Transverse colon (tissue), 4 donors: ENCODE measurements around the gene NKAIN2. TPM values are rescaled to one million over a fixed set of nuclear protein-coding genes. Genes with fewer than 3 reads are reported as not detected.

ENCODE experiments used
- DNase-seq: peaks from one replicate; pipeline ENCODE4 v3.0.0-alpha.2; 2019
- H3K27ac ChIP-seq, 4 donors: fragments of 200-600 bp; sonication (generic); 2 replicates each; pipeline ENCODE4 v1.5.1; 2016 to 2018; ENCODE audit warnings: inconsistent platforms in 4 of 4
- H3K27me3 ChIP-seq: fragments of 200-600 bp; sonication (generic); 2 replicates; pipeline ENCODE4 v1.5.1; 2017; ENCODE audit warnings: inconsistent platforms
- H3K36me3 ChIP-seq, 4 donors: fragments of 200-600 bp; sonication (generic); 2 replicates each; pipeline ENCODE4 v1.5.1; 2017 to 2019; ENCODE audit warnings: inconsistent platforms in 4 of 4
- H3K4me1 ChIP-seq, 4 donors: fragments of 200-600 bp; sonication (generic); 2 replicates each; pipeline ENCODE4 v1.5.1; 2017 to 2020; ENCODE audit warnings: inconsistent platforms in 4 of 4
- H3K4me3 ChIP-seq, 4 donors: fragments of 200-600 bp; sonication (generic); 1 replicate in 1 of 4; 2 replicates in 3 of 4; pipeline versions ENCODE4 v1.5.1 to v1.6.1; 2017 to 2019; ENCODE audit warnings: inconsistent platforms in 4 of 4
- H3K9me3 ChIP-seq, 2 donors: fragments of 200-600 bp; sonication (generic); 2 replicates each; pipeline ENCODE4 v1.5.1; 2017 to 2019; ENCODE audit warnings: inconsistent platforms in 2 of 2
- CTCF ChIP-seq, 5 experiments: fragments of 200-600 bp in 3 of 5; fragments of 450-650 bp in 2 of 5; sonication (generic) in 3 of 5; IDR thresholded peaks; 1 replicate in 2 of 5; 2 replicates in 3 of 5; pipeline ENCODE4 v1.5.1; 2016 to 2017; ENCODE audit warnings: antibody characterized with exemption in 5 of 5, inconsistent platforms in 3 of 5, mild to moderate bottlenecking in 2 of 5, moderate library complexity in 1 of 5
- EP300 ChIP-seq: sonication (generic); formaldehyde crosslinking; IDR thresholded peaks from one replicate; pipeline ENCODE4 v1.6.1; 2017; ENCODE audit warnings: antibody characterized with exemption, low read depth
- POLR2A ChIP-seq: fragments of 450-650 bp; IDR thresholded peaks from one replicate; pipeline ENCODE4 v1.6.1; 2016; ENCODE audit warnings: antibody characterized with exemption, mild to moderate bottlenecking, moderate library complexity
- POLR2AphosphoS5 ChIP-seq, 3 donors: sonication (generic); formaldehyde crosslinking; IDR thresholded peaks; one replicate each; pipeline ENCODE4 v1.6.1; 2016; ENCODE audit warnings: antibody characterized with exemption in 3 of 3
- WGBS, 2 donors: methylation state at CpG; one replicate each; pipeline ENCODE4 v1.1.5; 2018; ENCODE audit warnings: low coverage in 1 of 2; 5-methylcytosine and 5-hydroxymethylcytosine counted together
- in situ Hi-C, 4 donors: fragments of 200-750 bp; cut with MboI; loops; one replicate each; pipeline versions ENCODE4 v1.15.0 to v1.15.1; 2017; ENCODE audit warnings: low sequenced_read_pairs in 3 of 4, low pct_ligation_motif_present in 1 of 4, low pct_unique_long_range_greater_than_20kb in 1 of 4
- intact Hi-C: fragments of 100-400 bp; cut with DNase I; formaldehyde crosslinking; loops from one replicate; pipeline ENCODE4 v1.15.1; 2023; ENCODE audit warnings: low total_unique reads
- total RNA-seq, 4 donors: library from RNA; depleted of rRNA; stranded (reverse); fragments of >200 nt; gene quantifications; one replicate each; pipeline ENCODE4 v1.1.0, GENCODE V29; 2016

NKAIN2 gene
- total RNA-seq, 4 donors from 2014 or later: 0.32 TPM; not detected in 3

- Histone ChIP-seq H3K4me3 (no peak overlapping the region), H3K9me3 (no peaks in the 10 kb centered on the region), H3K36me3 (no peaks in the 10 kb centered on the region), H3K27ac (no peak overlapping the region), H3K27me3 (no peaks in the 10 kb centered on the region), H3K4me1 (no peaks in the 10 kb centered on the region)
- in situ Hi-C loops: no loop called here
- no peak for TF ChIP-seq EP300
- TF ChIP-seq POLR2AphosphoS5 (IDR thresholded peaks at IDR 0.05): no peak
- no peak for TF ChIP-seq CTCF (IDR thresholded peaks at IDR 0.05)
- no peak for TF ChIP-seq POLR2A
- no peak for DNase-seq
- WGBS, 2 donors: 34 to 50% methylated on average over 1 of the region's 1 CpG
- intact Hi-C loops: no loop called here
These were observed 676.3 kb downstream of the NKAIN2 start for GRCh38 chr6:124479991-124480430.

- H3K27ac ChIP-seq: no peak overlapping the region
- DNase-seq: no peak
- in situ Hi-C loops (no loop called here), intact Hi-C loops (no loop called here)
- no peaks in the 10 kb centered on the region for H3K36me3 ChIP-seq
- no peak overlapping the region for H3K4me3 ChIP-seq
- no peak for TF ChIP-seq EP300
- no peak for TF ChIP-seq CTCF (IDR thresholded peaks at IDR 0.05)
- no peak for TF ChIP-seq POLR2AphosphoS5 (IDR thresholded peaks at IDR 0.05)
- no peak for TF ChIP-seq POLR2A
- H3K4me1 ChIP-seq: no peaks in the 10 kb centered on the region
- H3K9me3 ChIP-seq: no peaks in the 10 kb centered on the region
- H3K27me3 ChIP-seq: no peaks in the 10 kb centered on the region
- 22 to 50% methylated on average over 1 of the region's 1 CpG for WGBS, 2 donors
These were observed 678.4 kb downstream of the NKAIN2 start for GRCh38 chr6:124482071-124482491.

- Histone ChIP-seq H3K27me3 (no peaks in the 10 kb centered on the region), H3K27ac (no peak overlapping the region), H3K4me3 (no peak overlapping the region), H3K4me1 (no peaks in the 10 kb centered on the region), H3K9me3 (no peaks in the 10 kb centered on the region), H3K36me3 (no peaks in the 10 kb centered on the region)
- intact Hi-C loops: no loop called here
- TF ChIP-seq POLR2A: no peak
- TF ChIP-seq POLR2AphosphoS5 (IDR thresholded peaks at IDR 0.05): no peak
- TF ChIP-seq CTCF (IDR thresholded peaks at IDR 0.05): no peak
- TF ChIP-seq EP300: no peak
- WGBS, 2 donors: 68 to 73% methylated on average over 4 of the region's 4 CpGs
- in situ Hi-C loops: no loop called here
- DNase-seq: no peak
These were observed 684.2 kb downstream of the NKAIN2 start for GRCh38 chr6:124487623-124488431.

GRCh38 chr6:124490122-124490521 lies 686.5 kb downstream of the NKAIN2 start:
- no peaks in the 10 kb centered on the region for H3K4me1 ChIP-seq
- WGBS, 2 donors: 58 to 70% methylated on average over 1 of the region's 1 CpG
- DNase-seq: no peak
- H3K4me3 ChIP-seq: no peak overlapping the region
- no peaks in the 10 kb centered on the region for H3K36me3 ChIP-seq
- no peak overlapping the region for H3K27ac ChIP-seq
- no peaks in the 10 kb centered on the region for H3K9me3 ChIP-seq
- intact Hi-C loops (no loop called here), in situ Hi-C loops (no loop called here)
- TF ChIP-seq CTCF (IDR thresholded peaks at IDR 0.05) (no peak), EP300 (no peak), POLR2AphosphoS5 (IDR thresholded peaks at IDR 0.05) (no peak), POLR2A (no peak)
- H3K27me3 ChIP-seq: no peaks in the 10 kb centered on the region
